Prostate gland (tissue), 2 donors: ENCODE results near the gene TRAPPC3L.

ENCODE experiments used
- CTCF ChIP-seq, 4 experiments: fragments of 200-600 bp in 2 of 4; fragments of 450-650 bp in 2 of 4; sonication (generic) in 2 of 4; IDR thresholded peaks; 1 replicate in 3 of 4; 2 replicates in 1 of 4; pipeline ENCODE4 v1.5.1; 2016 to 2019; ENCODE audit warnings: antibody characterized with exemption in 4 of 4, mild to moderate bottlenecking in 2 of 4, moderate library complexity in 2 of 4
- POLR2A ChIP-seq: fragments of 450-650 bp; IDR thresholded peaks from one replicate; pipeline ENCODE4 v1.6.1; 2016; ENCODE audit warnings: antibody characterized with exemption, mild to moderate bottlenecking

- TF ChIP-seq CTCF (IDR thresholded peaks at IDR 0.05) (no peak), POLR2A (no peak)
Observed at GRCh38 chr6:116467514-116467913, 78.0 kb downstream of the TRAPPC3L start.
